ENCODE measurements around the gene RBMS1.

Gene RBMS1

DNA sequence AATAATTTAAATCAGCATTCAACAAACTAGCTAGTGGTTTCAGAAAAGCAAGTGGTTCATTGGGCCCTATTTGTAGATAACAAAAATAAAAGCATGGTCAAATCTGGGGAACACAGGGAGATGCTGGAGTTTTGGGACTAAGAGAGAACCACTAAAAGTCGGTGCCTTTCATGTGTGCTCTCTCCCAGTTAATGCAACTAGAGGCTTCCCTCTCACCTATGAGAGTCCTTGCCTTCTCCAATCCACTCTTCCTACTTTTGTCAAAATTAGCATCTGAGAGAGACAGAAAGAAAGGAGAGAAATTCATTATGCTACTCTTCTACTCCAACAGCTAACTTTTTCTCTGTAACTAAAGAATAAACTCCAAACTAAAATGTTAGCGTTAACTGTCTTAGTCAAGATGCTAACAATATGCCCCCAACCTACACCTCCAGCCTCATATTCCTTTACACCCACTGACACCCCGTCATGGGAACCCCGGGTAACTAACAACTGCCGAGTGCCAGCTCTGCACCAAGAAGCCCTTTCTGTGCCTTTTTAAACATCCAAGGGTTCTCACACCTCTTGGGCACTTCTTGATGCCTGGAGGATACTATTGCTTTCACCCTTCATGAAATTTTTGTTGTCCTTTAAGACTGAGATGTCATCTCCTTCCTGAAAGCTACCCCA, 133.4 kb downstream of the RBMS1 start:
- Histone ChIP-seq H3K27ac (ENCODE audit: low read depth, low read length) (no peak overlapping the region), H3K4me3 (ENCODE audit: low read depth in 1 of 2, low read length in 2 of 2) (no peak overlapping the region), H3K27me3 (ENCODE audit: control insufficient read depth in 1 of 2, insufficient read depth in 2 of 2, low read length in 2 of 2) (no peaks in the 10 kb centered on the region), H3K4me1 (ENCODE audit: control insufficient read depth in 1 of 2, insufficient read depth in 2 of 2, low read length in 2 of 2) (peaks cover 8 to 21% of the 10 kb centered on the region in 2 donors), H3K36me3 (ENCODE audit: control insufficient read depth in 1 of 2, insufficient read depth in 2 of 2, low read length in 2 of 2) (no peaks in the 10 kb centered on the region), H3K9me3 (ENCODE audit: control insufficient read depth in 1 of 2, low read length in 2 of 2) (no peaks in the 10 kb centered on the region), H3K9ac (ENCODE audit: low read depth in 1 of 2, low read length in 2 of 2) (no peak overlapping the region)

GRCh38 chr2:160358046-160358445, 135.6 kb downstream of the RBMS1 start:
- Histone ChIP-seq H3K9me3 (ENCODE audit: control insufficient read depth in 1 of 2, low read length in 2 of 2) (no peaks in the 10 kb centered on the region), H3K27ac (ENCODE audit: low read depth, low read length) (no peak overlapping the region), H3K36me3 (ENCODE audit: control insufficient read depth in 1 of 2, insufficient read depth in 2 of 2, low read length in 2 of 2) (no peaks in the 10 kb centered on the region), H3K9ac (ENCODE audit: low read depth in 1 of 2, low read length in 2 of 2) (no peak overlapping the region), H3K4me1 (ENCODE audit: control insufficient read depth in 1 of 2, insufficient read depth in 2 of 2, low read length in 2 of 2) (peaks cover 0 to 3% of the 10 kb centered on the region in 2 donors), H3K27me3 (ENCODE audit: control insufficient read depth in 1 of 2, insufficient read depth in 2 of 2, low read length in 2 of 2) (no peaks in the 10 kb centered on the region), H3K4me3 (ENCODE audit: low read depth in 1 of 2, low read length in 2 of 2) (no peak overlapping the region)

DNA sequence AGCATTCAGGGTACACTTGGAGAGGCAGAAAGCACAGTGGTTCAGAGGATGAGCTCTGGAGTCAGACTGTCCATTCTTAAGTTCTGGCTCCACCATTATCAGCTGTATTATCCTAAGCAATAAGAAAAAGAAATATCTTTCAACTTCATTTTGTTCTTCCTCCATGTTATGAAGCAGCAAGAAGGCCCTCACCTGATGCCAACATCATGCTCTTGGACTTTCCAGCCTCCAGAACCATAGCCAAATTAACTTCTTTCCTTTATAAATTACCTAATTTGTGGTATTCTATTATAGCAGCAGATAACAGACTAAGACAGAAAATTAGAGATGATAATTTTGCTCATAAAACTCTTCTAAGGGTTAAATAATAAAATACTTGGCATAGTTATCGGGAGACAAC, 137.1 kb downstream of the RBMS1 start:
- no peak overlapping the region for H3K9ac ChIP-seq (ENCODE audit: low read depth in 1 of 2, low read length in 2 of 2)
- no peak overlapping the region for H3K27ac ChIP-seq (ENCODE audit: low read depth, low read length)
- no peaks in the 10 kb centered on the region for H3K27me3 ChIP-seq (ENCODE audit: control insufficient read depth in 1 of 2, insufficient read depth in 2 of 2, low read length in 2 of 2)
- no peaks in the 10 kb centered on the region for H3K9me3 ChIP-seq (ENCODE audit: control insufficient read depth in 1 of 2, low read length in 2 of 2)
- no peaks in the 10 kb centered on the region for H3K36me3 ChIP-seq (ENCODE audit: control insufficient read depth in 1 of 2, insufficient read depth in 2 of 2, low read length in 2 of 2)
- peaks cover 2 to 3% of the 10 kb centered on the region in 2 donors for H3K4me1 ChIP-seq (ENCODE audit: control insufficient read depth in 1 of 2, insufficient read depth in 2 of 2, low read length in 2 of 2)
- H3K4me3 ChIP-seq (ENCODE audit: low read depth in 1 of 2, low read length in 2 of 2): no peak overlapping the region

- no peak overlapping the region for H3K9ac ChIP-seq (ENCODE audit: low read depth in 1 of 2, low read length in 2 of 2)
- H3K9me3 ChIP-seq (ENCODE audit: control insufficient read depth in 1 of 2, low read length in 2 of 2): no peaks in the 10 kb centered on the region
- H3K4me3 ChIP-seq (ENCODE audit: low read depth in 1 of 2, low read length in 2 of 2): no peak overlapping the region
- H3K36me3 ChIP-seq (ENCODE audit: control insufficient read depth in 1 of 2, insufficient read depth in 2 of 2, low read length in 2 of 2): no peaks in the 10 kb centered on the region
- peaks cover 3% of the 10 kb centered on the region in 2 donors for H3K4me1 ChIP-seq (ENCODE audit: control insufficient read depth in 1 of 2, insufficient read depth in 2 of 2, low read length in 2 of 2)
- H3K27me3 ChIP-seq (ENCODE audit: control insufficient read depth in 1 of 2, insufficient read depth in 2 of 2, low read length in 2 of 2): no peaks in the 10 kb centered on the region
- H3K27ac ChIP-seq (ENCODE audit: low read depth, low read length): no peak overlapping the region
These were observed 138.5 kb downstream of the RBMS1 start for GRCh38 chr2:160355080-160355479.

GRCh38 chr2:160354677-160355076, 138.9 kb downstream of the RBMS1 start:
- peaks cover 3% of the 10 kb centered on the region in 2 donors for H3K4me1 ChIP-seq (ENCODE audit: control insufficient read depth in 1 of 2, insufficient read depth in 2 of 2, low read length in 2 of 2)
- H3K9me3 ChIP-seq (ENCODE audit: control insufficient read depth in 1 of 2, low read length in 2 of 2): no peaks in the 10 kb centered on the region
- no peak overlapping the region for H3K9ac ChIP-seq (ENCODE audit: low read depth in 1 of 2, low read length in 2 of 2)
- H3K36me3 ChIP-seq (ENCODE audit: control insufficient read depth in 1 of 2, insufficient read depth in 2 of 2, low read length in 2 of 2): no peaks in the 10 kb centered on the region
- H3K4me3 ChIP-seq (ENCODE audit: low read depth in 1 of 2, low read length in 2 of 2): no peak overlapping the region
- no peak overlapping the region for H3K27ac ChIP-seq (ENCODE audit: low read depth, low read length)
- H3K27me3 ChIP-seq (ENCODE audit: control insufficient read depth in 1 of 2, insufficient read depth in 2 of 2, low read length in 2 of 2): no peaks in the 10 kb centered on the region

DNA sequence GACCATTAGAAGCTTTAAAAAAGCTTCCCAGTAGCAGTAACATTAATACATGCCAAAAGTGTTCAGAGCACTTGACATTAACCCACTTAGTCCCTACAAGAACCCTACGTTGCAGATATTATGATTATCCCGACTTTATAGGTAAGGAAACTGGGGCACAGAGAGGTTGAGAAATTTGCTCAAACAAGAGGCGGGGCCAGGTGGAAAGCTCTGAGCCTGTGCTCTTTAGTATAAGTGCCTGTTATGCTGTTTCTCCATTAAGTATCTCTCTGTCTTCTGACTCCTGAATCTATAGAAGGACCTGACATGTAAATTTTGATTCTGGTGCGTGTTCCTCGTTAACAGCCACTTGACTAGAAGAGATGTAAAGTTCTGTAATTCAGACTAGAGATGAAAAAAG, 139.8 kb downstream of the RBMS1 start:
- no peaks in the 10 kb centered on the region for H3K9me3 ChIP-seq (ENCODE audit: control insufficient read depth in 1 of 2, low read length in 2 of 2)
- H3K27me3 ChIP-seq (ENCODE audit: control insufficient read depth in 1 of 2, insufficient read depth in 2 of 2, low read length in 2 of 2): no peaks in the 10 kb centered on the region
- H3K36me3 ChIP-seq (ENCODE audit: control insufficient read depth in 1 of 2, insufficient read depth in 2 of 2, low read length in 2 of 2): no peaks in the 10 kb centered on the region
- no peak overlapping the region for H3K27ac ChIP-seq (ENCODE audit: low read depth, low read length)
- H3K9ac ChIP-seq (ENCODE audit: low read depth in 1 of 2, low read length in 2 of 2): no peak overlapping the region
- H3K4me1 ChIP-seq (ENCODE audit: control insufficient read depth in 1 of 2, insufficient read depth in 2 of 2, low read length in 2 of 2): peaks cover 3% of the 10 kb centered on the region in 2 donors
- no peak overlapping the region for H3K4me3 ChIP-seq (ENCODE audit: low read depth in 1 of 2, low read length in 2 of 2)

GRCh38 chr2:160353166-160353565, 140.4 kb downstream of the RBMS1 start:
- no peak overlapping the region for H3K4me3 ChIP-seq (ENCODE audit: low read depth in 1 of 2, low read length in 2 of 2)
- no peaks in the 10 kb centered on the region for H3K9me3 ChIP-seq (ENCODE audit: control insufficient read depth in 1 of 2, low read length in 2 of 2)
- H3K27me3 ChIP-seq (ENCODE audit: control insufficient read depth in 1 of 2, insufficient read depth in 2 of 2, low read length in 2 of 2): no peaks in the 10 kb centered on the region
- H3K4me1 ChIP-seq (ENCODE audit: control insufficient read depth in 1 of 2, insufficient read depth in 2 of 2, low read length in 2 of 2): peaks cover 3% of the 10 kb centered on the region in 2 donors
- no peak overlapping the region for H3K9ac ChIP-seq (ENCODE audit: low read depth in 1 of 2, low read length in 2 of 2)
- no peaks in the 10 kb centered on the region for H3K36me3 ChIP-seq (ENCODE audit: control insufficient read depth in 1 of 2, insufficient read depth in 2 of 2, low read length in 2 of 2)
- no peak overlapping the region for H3K27ac ChIP-seq (ENCODE audit: low read depth, low read length)

- Histone ChIP-seq H3K27ac (ENCODE audit: low read depth, low read length) (no peak overlapping the region), H3K4me1 (ENCODE audit: control insufficient read depth in 1 of 2, insufficient read depth in 2 of 2, low read length in 2 of 2) (peaks cover 0 to 3% of the 10 kb centered on the region in 2 donors), H3K4me3 (ENCODE audit: low read depth in 1 of 2, low read length in 2 of 2) (no peak overlapping the region), H3K9ac (ENCODE audit: low read depth in 1 of 2, low read length in 2 of 2) (no peak overlapping the region), H3K36me3 (ENCODE audit: control insufficient read depth in 1 of 2, insufficient read depth in 2 of 2, low read length in 2 of 2) (no peaks in the 10 kb centered on the region), H3K27me3 (ENCODE audit: control insufficient read depth in 1 of 2, insufficient read depth in 2 of 2, low read length in 2 of 2) (no peaks in the 10 kb centered on the region), H3K9me3 (ENCODE audit: control insufficient read depth in 1 of 2, low read length in 2 of 2) (no peaks in the 10 kb centered on the region)
These were observed 141.1 kb downstream of the RBMS1 start for GRCh38 chr2:160352500-160352899.

- Histone ChIP-seq H3K4me3 (ENCODE audit: low read depth in 1 of 2, low read length in 2 of 2) (no peak overlapping the region), H3K9me3 (ENCODE audit: control insufficient read depth in 1 of 2, low read length in 2 of 2) (no peaks in the 10 kb centered on the region), H3K9ac (ENCODE audit: low read depth in 1 of 2, low read length in 2 of 2) (no peak overlapping the region), H3K4me1 (ENCODE audit: control insufficient read depth in 1 of 2, insufficient read depth in 2 of 2, low read length in 2 of 2) (peaks cover 0 to 3% of the 10 kb centered on the region in 2 donors), H3K27ac (ENCODE audit: low read depth, low read length) (no peak overlapping the region), H3K36me3 (ENCODE audit: control insufficient read depth in 1 of 2, insufficient read depth in 2 of 2, low read length in 2 of 2) (no peaks in the 10 kb centered on the region), H3K27me3 (ENCODE audit: control insufficient read depth in 1 of 2, insufficient read depth in 2 of 2, low read length in 2 of 2) (no peaks in the 10 kb centered on the region)
These were observed 141.7 kb downstream of the RBMS1 start for GRCh38 chr2:160351956-160352355.

DNA sequence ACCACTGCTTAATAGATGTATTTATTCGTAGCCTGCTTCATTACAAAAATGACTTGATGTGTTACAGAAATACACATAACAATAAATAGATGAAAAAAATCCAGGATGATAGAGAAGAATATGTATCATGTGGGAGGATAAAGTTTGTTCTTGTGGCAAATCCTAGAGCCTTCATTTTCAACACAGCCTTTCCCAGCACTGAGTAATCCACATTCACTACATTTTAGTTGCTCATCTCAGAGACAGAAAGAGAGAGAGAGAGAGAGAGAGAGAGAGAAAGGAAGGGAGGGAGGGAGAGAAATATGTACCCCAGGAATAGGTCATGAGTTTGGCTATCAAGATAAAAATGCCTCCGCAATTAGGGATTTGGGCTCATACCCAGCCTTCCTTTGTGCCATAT, 144.3 kb downstream of the RBMS1 start:
- Histone ChIP-seq H3K4me1 (ENCODE audit: control insufficient read depth in 1 of 2, insufficient read depth in 2 of 2, low read length in 2 of 2) (peaks cover 3 to 6% of the 10 kb centered on the region in 2 donors), H3K4me3 (ENCODE audit: low read depth in 1 of 2, low read length in 2 of 2) (no peak overlapping the region), H3K9ac (ENCODE audit: low read depth in 1 of 2, low read length in 2 of 2) (no peak overlapping the region), H3K9me3 (ENCODE audit: control insufficient read depth in 1 of 2, low read length in 2 of 2) (no peaks in the 10 kb centered on the region), H3K36me3 (ENCODE audit: control insufficient read depth in 1 of 2, insufficient read depth in 2 of 2, low read length in 2 of 2) (no peaks in the 10 kb centered on the region), H3K27ac (ENCODE audit: low read depth, low read length) (no peak overlapping the region), H3K27me3 (ENCODE audit: control insufficient read depth in 1 of 2, insufficient read depth in 2 of 2, low read length in 2 of 2) (no peaks in the 10 kb centered on the region)

Measured in duodenal mucosa (tissue), 2 donors.